C4-2B (cell line): ENCODE data around the gene VPS72.

Source experiments
- H3K27ac ChIP-seq: fragments of 450-650 bp; 2 replicates; pipeline ENCODE4 v1.5.1; 2017
- CTCF ChIP-seq: fragments of 450-650 bp; conservative IDR thresholded peaks from 2 replicates; pipeline ENCODE4 v1.5.1; 2017; ENCODE audit warnings: mild to moderate bottlenecking
- ZFX ChIP-seq: fragments of 450-650 bp; IDR thresholded peaks from 2 replicates; pipeline ENCODE4 v1.6.1; 2017

Gene VPS72

GRCh38 chr1:151143057-151143435, 47.0 kb downstream of the VPS72 start:
- TF ChIP-seq CTCF (no peak), ZFX (no peak)
- no peak overlapping the region for H3K27ac ChIP-seq

- no peak overlapping the region for H3K27ac ChIP-seq
- TF ChIP-seq ZFX: no peak
Measured at GRCh38 chr1:151142411-151143056, 47.5 kb downstream of the VPS72 start.

- TF ChIP-seq CTCF (no peak), ZFX (no peak)
- H3K27ac ChIP-seq: no peak overlapping the region
Measured at GRCh38 chr1:151137789-151138188, 52.2 kb downstream of the VPS72 start.

- no peak overlapping the region for H3K27ac ChIP-seq
- TF ChIP-seq CTCF (no peak), ZFX (no peak)
Measured at GRCh38 chr1:151135433-151136385, 54.3 kb downstream of the VPS72 start.

- H3K27ac ChIP-seq: no peak overlapping the region
- TF ChIP-seq CTCF (no peak), ZFX (no peak)
Measured at GRCh38 chr1:151134991-151135390, 55.0 kb downstream of the VPS72 start.

GRCh38 chr1:151134396-151134795, 55.6 kb downstream of the VPS72 start:
- no peak for TF ChIP-seq CTCF
- no peak for TF ChIP-seq ZFX
- no peak overlapping the region for H3K27ac ChIP-seq

GRCh38 chr1:151133018-151133806, 56.8 kb downstream of the VPS72 start:
- TF ChIP-seq ZFX: no peak
- no peak overlapping the region for H3K27ac ChIP-seq
